Immature natural killer cell (primary cell): Measurements from ENCODE around the gene ZNF664. TPM values are rescaled to one million over a fixed set of nuclear protein-coding genes. Genes with fewer than 3 reads are reported as not detected.

ENCODE experiments used
- DNase-seq, 3 donors: peaks; one replicate each; pipeline ENCODE4 v3.0.0; 2022; ENCODE audit warnings: mixed read lengths in 1 of 3
- H3K27ac Mint-ChIP-seq, 6 donors: one replicate each; pipeline ENCODE4 v1.8.0; 2020; ENCODE audit warnings: mixed read lengths in 6 of 6, mild to moderate bottlenecking in 5 of 6, inconsistent platforms in 4 of 6, moderate library complexity in 3 of 6
- H3K27me3 Mint-ChIP-seq, 3 donors: one replicate each; pipeline ENCODE4 v1.8.0; 2020 to 2021; ENCODE audit warnings: low read depth in 3 of 3, mild to moderate bottlenecking in 3 of 3, mixed read lengths in 3 of 3, moderate library complexity in 3 of 3, inconsistent platforms in 1 of 3
- H3K36me3 Mint-ChIP-seq, 3 donors: one replicate each; pipeline ENCODE4 v1.8.0; 2020; ENCODE audit warnings: mixed read lengths in 3 of 3, inconsistent platforms in 2 of 3, mild to moderate bottlenecking in 2 of 3
- H3K4me1 Mint-ChIP-seq, 2 donors: one replicate each; pipeline ENCODE4 v1.8.0; 2020; ENCODE audit warnings: inconsistent platforms in 2 of 2, mild to moderate bottlenecking in 2 of 2, mixed read lengths in 2 of 2, moderate library complexity in 1 of 2
- H3K4me3 Mint-ChIP-seq, 5 donors: one replicate each; pipeline ENCODE4 v1.8.0; 2020; ENCODE audit warnings: mild to moderate bottlenecking in 5 of 5, mixed read lengths in 5 of 5, inconsistent platforms in 3 of 5, moderate library complexity in 3 of 5
- H3K9me3 Mint-ChIP-seq, 6 donors: one replicate each; pipeline ENCODE4 v1.8.0; 2020; ENCODE audit warnings: mild to moderate bottlenecking in 6 of 6, mixed read lengths in 6 of 6, inconsistent platforms in 4 of 6, moderate library complexity in 3 of 6
- polyA plus RNA-seq, 3 donors: library from polyadenylated mRNA; unstranded; fragments of 300-500 nt; fragmentation: Illumina TruSeq; gene quantifications; one replicate each; pipeline ENCODE4 v1.2.3, GENCODE V29; 2021

The ZNF664 gene
- polyA plus RNA-seq, 3 donors from 2014 or later = 2.1 to 12.9 (median 8.2) TPM

DNA sequence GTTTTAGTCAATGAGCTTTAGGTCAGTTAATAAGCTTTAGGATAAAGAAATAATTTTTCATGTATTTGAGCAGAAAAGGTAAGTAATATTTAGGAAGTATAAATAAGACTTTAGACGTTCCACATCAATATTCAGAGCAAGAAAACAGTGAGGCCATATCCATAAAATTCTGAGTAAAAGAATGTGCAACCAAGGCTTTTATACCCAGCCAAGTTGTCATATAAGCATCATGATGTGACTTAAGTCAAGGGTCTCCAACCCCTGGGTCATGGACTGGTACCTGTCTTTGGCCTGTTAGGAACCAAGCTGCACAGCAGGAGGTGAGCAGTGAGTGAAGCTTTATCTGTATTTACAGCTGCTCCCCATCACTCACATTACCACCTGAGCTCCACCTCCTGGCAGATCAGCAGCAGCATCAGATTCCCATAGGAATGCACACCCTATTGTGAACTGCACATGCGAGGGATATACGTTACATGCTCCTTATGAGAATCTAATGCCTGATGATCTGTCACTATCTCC, 74.1 kb downstream of the ZNF664 start:
- Mint-ChIP-seq H3K4me1 (no peaks in the 10 kb centered on the region), H3K27ac (no peak overlapping the region), H3K9me3 (peaks cover 5 to 22% (median 17%) of the 10 kb centered on the region in 6 donors), H3K36me3 (peaks cover 0 to 15% (median 8%) of the 10 kb centered on the region in 3 donors), H3K4me3 (no peak overlapping the region), H3K27me3 (peaks cover 0 to 4% (median 0%) of the 10 kb centered on the region in 3 donors)
- DNase-seq = no peak

DNA sequence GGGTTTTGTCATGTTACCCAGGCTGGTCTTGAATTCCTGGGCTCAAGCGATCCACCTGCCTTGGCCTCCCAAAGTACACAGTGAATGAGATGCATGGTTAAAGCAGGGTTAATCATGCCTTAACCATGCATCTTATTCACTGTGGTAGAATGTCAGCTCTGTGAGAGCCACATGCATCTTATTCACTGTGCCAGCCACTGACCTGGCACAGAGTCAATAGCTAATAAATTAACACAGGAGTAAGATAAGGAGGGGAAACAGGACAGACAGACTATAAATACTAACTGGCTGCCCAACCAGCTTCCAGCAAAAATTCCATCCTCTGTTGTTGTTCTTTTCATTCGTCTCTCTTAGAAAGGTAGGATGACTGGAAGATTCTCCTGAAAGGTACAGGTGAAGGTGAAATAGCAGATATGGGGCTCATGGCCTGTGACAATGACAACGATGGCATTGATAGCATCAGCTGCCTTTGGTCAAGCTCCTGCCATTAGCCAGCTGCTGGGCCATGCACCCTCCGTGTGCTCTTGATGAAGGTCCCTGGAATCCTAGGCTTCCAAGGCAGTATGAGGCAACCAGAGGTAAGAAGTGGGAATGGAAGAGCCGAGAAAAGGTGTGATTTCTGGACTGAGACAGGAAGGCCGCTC, 76.6 kb downstream of the ZNF664 start:
- H3K9me3 Mint-ChIP-seq = peaks cover 5 to 22% (median 17%) of the 10 kb centered on the region in 6 donors
- peaks cover 0 to 15% (median 8%) of the 10 kb centered on the region in 3 donors for H3K36me3 Mint-ChIP-seq
- no peak for DNase-seq
- H3K27ac Mint-ChIP-seq = peak overlapping the region in 1 of 6 donors; percentile 47
- no peak overlapping the region for H3K4me3 Mint-ChIP-seq
- no peaks in the 10 kb centered on the region for H3K4me1 Mint-ChIP-seq
- peaks cover 0 to 3% (median 0%) of the 10 kb centered on the region in 3 donors for H3K27me3 Mint-ChIP-seq

DNA sequence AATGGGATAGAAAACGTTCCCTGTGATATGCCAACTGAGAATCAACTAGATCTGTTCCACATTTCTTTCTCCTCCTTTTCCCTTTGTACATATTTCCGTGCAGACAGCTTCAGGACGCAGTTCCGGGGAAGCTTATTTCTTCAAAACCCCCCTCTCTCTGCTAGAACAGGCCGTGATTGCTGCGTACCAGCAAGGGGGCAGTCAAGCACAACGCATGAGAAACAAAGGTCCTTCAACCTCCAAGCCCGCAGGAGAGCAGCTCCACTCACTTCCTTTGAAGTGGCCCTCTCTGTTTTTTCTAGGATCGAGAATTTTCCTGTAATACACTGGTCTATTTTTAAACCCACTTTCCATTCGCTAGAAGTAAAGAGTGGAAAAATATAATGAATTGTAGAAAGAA, 80.8 kb downstream of the ZNF664 start:
- Mint-ChIP-seq H3K27ac (no peak overlapping the region), H3K36me3 (no peaks in the 10 kb centered on the region), H3K27me3 (peaks cover 1 to 3% (median 2%) of the 10 kb centered on the region in 3 donors), H3K4me3 (no peak overlapping the region), H3K4me1 (no peaks in the 10 kb centered on the region), H3K9me3 (peaks cover 0 to 2% (median 0%) of the 10 kb centered on the region in 6 donors)
- no peak for DNase-seq

GRCh38 chr12:124055066-124055465, 82.1 kb downstream of the ZNF664 start:
- no peak for DNase-seq
- Mint-ChIP-seq H3K27me3 (peaks cover 1 to 10% (median 2%) of the 10 kb centered on the region in 3 donors), H3K36me3 (no peaks in the 10 kb centered on the region), H3K9me3 (peaks cover 0 to under 1% (median 0%) of the 10 kb centered on the region in 6 donors), H3K4me3 (no peak overlapping the region), H3K4me1 (no peaks in the 10 kb centered on the region), H3K27ac (no peak overlapping the region)

DNA sequence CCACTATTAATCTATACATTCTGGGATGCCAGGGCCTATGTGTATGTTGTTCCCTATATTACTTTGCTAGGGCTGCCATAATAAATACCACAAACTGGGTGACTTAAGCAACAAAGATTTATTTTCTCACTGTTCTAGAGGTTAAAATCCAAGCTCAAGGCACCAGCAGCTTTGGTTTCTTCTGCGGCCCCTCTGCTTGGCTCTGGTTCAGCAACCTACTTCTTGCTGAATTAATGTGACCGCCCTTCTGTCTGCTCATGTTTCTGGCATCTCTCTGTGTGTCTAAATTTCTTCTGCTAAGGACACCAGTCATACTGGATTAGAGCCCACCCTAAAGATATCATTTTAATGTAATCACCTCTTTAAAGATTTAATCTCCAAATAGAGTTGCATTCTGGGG, 84.7 kb downstream of the ZNF664 start:
- no peak overlapping the region for H3K4me3 Mint-ChIP-seq

DNA sequence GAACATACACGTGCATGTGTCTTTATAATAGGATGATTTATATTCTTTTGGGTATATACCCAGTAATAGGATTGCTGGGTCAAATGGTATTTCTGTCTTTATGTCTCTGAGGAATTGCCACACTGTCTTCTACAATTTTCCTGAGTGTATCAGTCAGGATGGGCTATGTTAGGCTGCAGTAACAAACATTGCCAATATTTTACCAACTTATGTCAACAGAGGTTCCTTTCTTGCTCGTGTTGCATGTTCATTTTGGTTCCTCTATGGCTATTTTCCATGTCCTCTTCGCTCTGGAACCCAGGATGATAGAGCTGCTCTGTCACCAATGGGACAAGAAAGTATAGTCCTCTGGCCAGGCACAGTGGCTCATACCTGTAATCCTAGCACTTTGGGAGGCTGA, 86.7 kb downstream of the ZNF664 start:
- Mint-ChIP-seq H3K9me3 (no peaks in the 10 kb centered on the region), H3K27me3 (peaks cover 1 to 17% (median 6%) of the 10 kb centered on the region in 3 donors)
- no peak for DNase-seq

More for the DNA sequence above, 84.7 kb downstream of the ZNF664 start:
- Mint-ChIP-seq H3K27me3 (peaks cover 1 to 15% (median 4%) of the 10 kb centered on the region in 3 donors), H3K4me1 (no peaks in the 10 kb centered on the region), H3K9me3 (no peaks in the 10 kb centered on the region), H3K36me3 (no peaks in the 10 kb centered on the region), H3K27ac (no peak overlapping the region)
- DNase-seq = no peak

More for the DNA sequence above, 86.7 kb downstream of the ZNF664 start:
- H3K4me1 Mint-ChIP-seq = no peaks in the 10 kb centered on the region
- H3K4me3 Mint-ChIP-seq = no peak overlapping the region
- no peak overlapping the region for H3K27ac Mint-ChIP-seq
- no peaks in the 10 kb centered on the region for H3K36me3 Mint-ChIP-seq

Other genes with a start within 250 kb of the ZNF664 start
- gene DNAH10, start 210.9 kb upstream of the ZNF664 start, polyA plus RNA-seq = under 1 TPM; 0.02 to 0.24 (median 0.16) TPM
- gene CCDC92, start 384 bp upstream of the ZNF664 start, polyA plus RNA-seq = 10 to 100 TPM; 24.6 to 44.9 (median 25.1) TPM